ENCODE measurements around the gene SULT6B1.

DNA sequence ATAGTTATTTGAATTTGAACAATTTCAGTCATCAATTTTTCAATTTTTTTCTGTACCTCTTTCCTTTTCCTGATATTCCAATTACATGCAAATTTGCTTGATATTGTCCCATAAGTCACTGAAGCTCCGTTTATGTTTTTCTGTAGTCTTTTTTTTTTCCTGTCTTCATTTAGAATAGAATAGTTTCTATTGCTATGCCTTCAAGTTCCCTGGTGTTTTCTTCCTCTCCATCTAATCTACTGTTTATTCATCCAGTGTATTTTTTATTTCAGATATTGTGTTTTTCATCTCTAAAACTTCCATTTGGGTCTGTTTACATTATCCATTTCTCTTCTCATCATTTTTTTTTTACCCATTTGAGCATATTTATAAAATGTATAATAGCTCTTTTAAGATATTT is 23.7 kb downstream of the SULT6B1 start:
- TF ChIP-seq GATA3 (IDR thresholded peaks at IDR 0.05; ENCODE audit: low read depth, low read length) (no peak), GATA2 (IDR thresholded peaks at IDR 0.05; ENCODE audit: low read depth, low read length) (no peak)

Measured in SH-SY5Y (cell line).